ENCODE results near the gene GID8. TPM values are rescaled to one million over a fixed set of nuclear protein-coding genes. Genes with fewer than 3 reads are reported as not detected.

The GID8 gene
- total RNA-seq, 2 experiments from 2014 or later: 29.8 to 36.8 TPM

DNA sequence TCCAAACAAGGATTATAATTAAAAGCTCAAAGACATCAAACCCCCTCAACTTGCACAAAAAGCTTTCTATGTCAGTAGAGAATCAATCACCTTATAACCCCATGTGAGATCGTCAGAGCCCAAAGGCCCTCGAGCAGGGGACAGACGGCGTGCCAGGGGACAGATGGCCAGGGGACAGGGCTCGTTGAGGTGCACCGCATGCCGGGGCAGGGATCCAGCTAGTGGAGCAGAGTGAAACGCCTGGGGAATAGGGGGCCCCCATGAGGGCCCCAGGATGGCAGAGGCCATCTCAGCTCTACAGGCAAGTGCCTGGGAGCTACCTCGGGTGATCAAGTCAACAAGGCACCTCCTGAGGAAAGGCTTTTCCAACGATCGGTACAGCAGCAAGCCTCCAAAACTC, 40.3 kb upstream of the GID8 start:
- H3K4me1 Mint-ChIP-seq: peaks cover 35% of the 10 kb centered on the region
- H3K27me3 Mint-ChIP-seq: no peaks in the 10 kb centered on the region
- H3K9me3 Mint-ChIP-seq (ENCODE audit: low read depth): no peaks in the 10 kb centered on the region
- CTCF ChIA-PET: interaction anchor here (0.9 to 13.9 kb wide), 8 partner anchors 9 to 114 kb away, joined by 3 to 268 read pairs (median 4); partner anchors contain the start of gene DIDO1
- ATAC-seq (no peak), DNase-seq (no peak)
- peak overlapping the region; percentile 45 for H3K27ac Mint-ChIP-seq
- H3K4me3 Mint-ChIP-seq: no peak overlapping the region
- peaks cover 34% of the 10 kb centered on the region for H3K36me3 Mint-ChIP-seq

DNA sequence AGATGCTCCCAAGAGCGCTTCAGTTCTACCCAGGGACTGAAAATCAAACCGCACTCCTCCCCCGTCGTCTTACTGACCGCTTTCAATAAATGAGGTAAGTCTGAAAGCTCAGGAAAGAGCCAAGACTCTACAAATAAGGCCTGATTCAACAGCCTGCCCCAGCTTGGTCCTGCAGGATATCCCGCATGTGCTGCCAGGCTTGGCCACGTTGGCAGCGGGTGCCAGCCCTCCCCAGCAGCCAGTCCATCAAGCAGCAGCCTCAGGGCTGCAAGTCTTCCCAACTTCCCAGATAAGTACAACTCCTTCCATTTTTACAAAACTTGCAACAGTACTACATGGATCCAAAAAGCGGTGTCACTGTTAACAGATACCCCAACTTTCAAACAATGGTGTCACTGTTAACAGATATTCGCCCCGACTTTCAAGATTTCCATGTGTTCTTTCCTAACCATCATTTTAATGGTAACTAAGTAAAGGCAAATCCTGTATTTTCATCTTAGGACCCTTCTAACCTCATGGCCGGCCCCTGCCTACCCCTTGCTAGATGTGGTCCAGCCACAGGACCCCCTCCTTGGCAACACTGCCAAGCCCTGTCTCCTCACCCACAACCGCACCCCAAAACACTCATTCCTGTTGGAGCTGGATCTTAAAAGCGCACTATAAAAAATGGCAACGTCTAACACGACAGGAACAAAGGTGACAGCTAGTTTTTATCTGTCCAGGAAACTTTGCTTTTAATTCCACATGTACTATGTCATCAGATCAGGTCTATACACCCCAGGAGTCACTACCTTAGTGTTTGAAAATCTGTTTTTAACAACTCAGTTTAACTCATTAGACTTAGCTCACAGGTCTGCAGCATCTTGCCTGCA, 39.6 kb upstream of the GID8 start:
- Mint-ChIP-seq H3K4me3 (no peak overlapping the region), H3K9me3 (ENCODE audit: low read depth) (no peaks in the 10 kb centered on the region), H3K4me1 (peaks cover 37% of the 10 kb centered on the region), H3K27me3 (no peaks in the 10 kb centered on the region), H3K27ac (peak overlapping the region; percentile 71), H3K36me3 (peaks cover 28% of the 10 kb centered on the region)
- CTCF ChIA-PET: interaction anchor here (0.9 to 13.9 kb wide), 12 partner anchors 8 to 113 kb away, joined by 3 to 268 read pairs (median 6); partner anchors contain the start of gene DIDO1
- ATAC-seq (no peak), DNase-seq (no peak)

DNA sequence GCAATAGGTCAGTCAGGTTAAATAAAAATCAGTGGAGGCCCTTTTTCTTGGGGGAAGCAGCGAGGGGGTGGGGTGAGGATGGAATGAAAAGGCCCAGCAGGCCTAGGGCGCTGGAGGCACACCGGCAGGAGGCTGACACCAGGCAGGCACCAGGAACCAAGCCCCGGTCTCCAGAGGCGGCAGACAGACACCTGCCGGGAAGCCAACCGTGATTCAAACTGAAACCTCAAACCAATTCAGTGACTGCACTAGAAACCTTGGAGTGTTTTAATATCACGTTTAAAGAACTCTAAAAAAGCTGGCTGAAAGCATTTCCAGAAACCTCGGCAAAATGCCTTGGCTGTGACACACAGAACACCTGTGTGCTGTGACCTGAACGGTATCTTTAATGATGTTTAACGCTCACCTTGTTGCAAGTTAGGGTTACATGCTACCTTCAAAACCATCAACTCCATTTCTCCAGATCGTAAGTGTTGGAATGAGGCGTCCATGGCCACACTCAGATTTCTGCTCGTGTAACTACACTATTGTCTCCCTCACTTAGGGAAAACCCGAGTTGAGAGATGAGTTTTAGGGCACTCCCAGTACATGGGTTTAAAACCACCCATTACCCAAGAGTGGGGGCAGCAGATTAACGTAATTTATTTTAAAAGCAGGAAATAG, 38.8 kb upstream of the GID8 start:
- CTCF ChIA-PET: interaction anchor here (1.0 to 13.9 kb wide), 12 partner anchors 9 to 110 kb away, joined by 3 to 268 read pairs (median 6); partner anchors contain the start of gene DIDO1
- Mint-ChIP-seq H3K36me3 (peaks cover 29% of the 10 kb centered on the region), H3K27me3 (no peaks in the 10 kb centered on the region), H3K4me1 (peaks cover 44% of the 10 kb centered on the region), H3K27ac (peak overlapping the region; percentile 71), H3K4me3 (peak overlapping the region; percentile 37), H3K9me3 (ENCODE audit: low read depth) (no peaks in the 10 kb centered on the region)
- DNase-seq: peak; percentile 70
- ATAC-seq: peak; percentile 48

DNA sequence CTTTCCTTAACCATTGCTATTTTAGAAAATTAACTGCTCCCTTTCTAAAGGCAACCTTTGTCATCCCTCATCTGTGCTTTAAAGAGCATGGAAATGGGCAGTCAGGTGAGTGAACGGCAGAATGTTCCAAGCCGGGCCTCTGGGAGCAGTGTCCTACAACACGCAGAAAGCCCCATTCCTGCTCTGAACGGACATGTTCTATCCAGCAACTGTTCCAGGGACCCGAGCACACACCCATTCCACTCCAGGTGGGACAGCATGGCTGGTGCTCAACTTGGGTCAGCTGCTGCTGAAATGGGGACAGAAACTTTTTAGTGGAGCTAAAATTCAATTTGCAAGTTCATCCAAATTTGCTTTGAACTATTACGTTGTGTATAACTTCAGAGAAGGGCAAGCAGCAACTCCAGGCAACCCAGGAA, 38.3 kb upstream of the GID8 start:
- Mint-ChIP-seq H3K9me3 (ENCODE audit: low read depth) (no peaks in the 10 kb centered on the region), H3K4me3 (no peak overlapping the region), H3K27me3 (no peaks in the 10 kb centered on the region), H3K36me3 (peaks cover 26% of the 10 kb centered on the region), H3K27ac (peak overlapping the region; percentile 70), H3K4me1 (peaks cover 47% of the 10 kb centered on the region)
- ATAC-seq: no peak
- CTCF ChIA-PET: interaction anchor here (1.0 to 13.9 kb wide), 13 partner anchors 9 to 109 kb away, joined by 3 to 268 read pairs (median 7); partner anchors contain the start of genes DIDO1 and SLC17A9
- DNase-seq: no peak

DNA sequence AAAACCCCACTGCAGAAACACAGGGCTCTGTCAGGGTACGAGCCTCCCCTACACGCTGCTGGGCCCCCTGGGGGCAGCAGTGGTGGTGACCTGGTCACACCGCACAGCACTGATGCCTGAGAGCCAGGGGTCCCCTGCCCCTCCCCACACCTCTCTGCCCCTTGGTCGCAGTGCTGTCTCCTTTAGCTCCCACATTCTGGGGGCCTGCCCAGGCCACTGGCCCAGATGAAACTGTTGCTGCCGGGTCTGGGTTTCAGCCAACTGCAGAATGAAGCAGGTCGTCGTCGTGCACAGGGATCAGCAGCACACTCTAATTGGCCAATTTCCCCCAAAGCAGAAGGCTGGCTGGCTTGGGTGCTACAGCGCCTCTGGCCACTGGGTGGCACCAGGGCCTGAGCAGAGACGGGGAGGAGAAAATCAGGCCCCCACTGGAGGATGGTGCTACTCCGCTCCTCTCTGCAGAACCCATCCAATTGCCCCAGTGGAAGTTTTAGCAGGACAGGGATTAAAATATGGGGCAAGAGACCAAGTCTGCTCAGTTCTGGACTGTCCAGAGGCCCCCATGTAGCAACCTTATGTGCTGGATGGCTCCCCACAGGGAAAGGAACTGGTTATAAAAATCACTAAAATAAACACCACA, 37.8 kb upstream of the GID8 start:
- no peaks in the 10 kb centered on the region for H3K9me3 Mint-ChIP-seq (ENCODE audit: low read depth)
- H3K27ac Mint-ChIP-seq: peak overlapping the region; percentile 70
- peaks cover 30% of the 10 kb centered on the region for H3K36me3 Mint-ChIP-seq
- no peaks in the 10 kb centered on the region for H3K27me3 Mint-ChIP-seq
- ATAC-seq: peak; percentile 93
- peaks cover 52% of the 10 kb centered on the region for H3K4me1 Mint-ChIP-seq
- DNase-seq: peak; percentile 88
- CTCF ChIA-PET: interaction anchor here (1.0 to 13.9 kb wide), 15 partner anchors 8 to 109 kb away, joined by 3 to 268 read pairs (median 7); partner anchors contain the start of genes DIDO1, GID8 and SLC17A9
- H3K4me3 Mint-ChIP-seq: peak overlapping the region; percentile 41

DNA sequence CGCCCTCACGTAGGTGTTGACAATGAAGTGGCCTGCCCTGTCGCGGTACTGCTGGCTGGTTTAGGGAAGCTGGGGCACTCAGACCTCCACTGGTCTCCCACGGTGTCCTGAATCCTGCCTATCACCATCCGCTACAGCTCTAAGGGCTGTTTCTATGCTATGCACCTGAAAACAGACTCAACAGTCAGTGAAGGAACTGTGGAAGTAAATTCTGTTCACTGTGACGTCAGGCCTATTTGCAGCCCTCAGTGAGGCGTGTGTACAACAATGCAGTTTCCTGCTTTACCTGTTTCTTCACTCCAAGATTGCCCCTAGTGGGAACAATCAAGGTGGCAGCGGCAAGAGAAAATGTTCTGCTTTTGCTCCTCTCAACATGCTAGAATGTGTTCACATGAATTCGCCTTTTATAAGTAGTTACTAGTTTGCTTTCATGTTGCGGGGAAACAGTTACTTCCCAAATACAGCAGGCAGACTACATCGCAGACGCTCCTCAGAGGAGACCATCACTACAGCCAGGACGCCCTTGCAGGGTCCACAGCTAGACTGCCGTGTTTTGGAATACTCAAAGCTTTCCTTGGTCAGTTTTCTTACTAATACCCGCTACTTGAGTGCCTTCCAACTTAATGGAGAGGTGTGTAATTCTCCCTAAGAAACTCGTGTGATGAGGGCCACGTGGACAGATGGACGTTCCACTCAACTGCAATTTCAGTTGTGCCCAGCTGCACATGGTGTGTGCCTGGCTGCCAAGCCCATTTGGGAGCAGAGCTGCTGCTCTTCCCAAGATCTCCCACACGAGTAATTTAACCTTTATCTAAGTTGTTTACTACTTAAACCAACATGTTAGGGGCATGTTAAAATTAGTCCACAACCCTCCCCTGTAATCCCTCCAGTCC, 37.0 kb upstream of the GID8 start:
- H3K27ac Mint-ChIP-seq: peak overlapping the region; percentile 39
- no peak for DNase-seq
- peaks cover 31% of the 10 kb centered on the region for H3K36me3 Mint-ChIP-seq
- ATAC-seq: peak; percentile 16
- H3K4me1 Mint-ChIP-seq: peaks cover 55% of the 10 kb centered on the region
- H3K4me3 Mint-ChIP-seq: no peak overlapping the region
- CTCF ChIA-PET: interaction anchor here (0.6 to 13.9 kb wide), 17 partner anchors 7 to 108 kb away, joined by 3 to 268 read pairs (median 6); partner anchors contain the start of genes DIDO1, GID8, SLC17A9 and TCFL5
- H3K27me3 Mint-ChIP-seq: no peaks in the 10 kb centered on the region
- no peaks in the 10 kb centered on the region for H3K9me3 Mint-ChIP-seq (ENCODE audit: low read depth)

DNA sequence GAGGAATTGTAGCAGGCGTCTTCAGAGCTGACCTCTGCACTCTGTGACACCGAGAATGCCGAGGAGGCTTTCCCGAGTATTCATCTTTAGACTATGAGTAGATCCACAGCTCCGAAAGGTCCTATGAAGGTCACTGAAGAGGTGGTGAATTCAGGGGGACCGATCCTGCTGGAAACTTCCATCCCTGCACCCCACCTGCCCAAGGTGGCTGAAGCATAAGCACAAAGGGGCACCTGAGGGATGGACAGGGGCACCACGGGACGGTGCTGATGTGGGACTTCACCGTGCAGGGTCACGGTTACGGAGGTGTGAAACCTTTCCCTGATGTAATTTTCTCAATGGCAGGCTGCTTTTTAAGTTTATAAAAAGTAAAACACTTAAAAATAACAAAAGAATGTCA, 36.1 kb upstream of the GID8 start:
- no peaks in the 10 kb centered on the region for H3K9me3 Mint-ChIP-seq (ENCODE audit: low read depth)
- H3K4me3 Mint-ChIP-seq: no peak overlapping the region
- CTCF ChIA-PET: interaction anchor here (1.2 to 13.9 kb wide), 11 partner anchors 14 to 107 kb away, joined by 3 to 268 read pairs (median 6); partner anchors contain the start of genes DIDO1, GID8 and SLC17A9
- H3K27me3 Mint-ChIP-seq: no peaks in the 10 kb centered on the region
- H3K4me1 Mint-ChIP-seq: peaks cover 57% of the 10 kb centered on the region
- H3K36me3 Mint-ChIP-seq: peaks cover 35% of the 10 kb centered on the region
- ATAC-seq: no peak
- DNase-seq: no peak
- no peak overlapping the region for H3K27ac Mint-ChIP-seq

DNA sequence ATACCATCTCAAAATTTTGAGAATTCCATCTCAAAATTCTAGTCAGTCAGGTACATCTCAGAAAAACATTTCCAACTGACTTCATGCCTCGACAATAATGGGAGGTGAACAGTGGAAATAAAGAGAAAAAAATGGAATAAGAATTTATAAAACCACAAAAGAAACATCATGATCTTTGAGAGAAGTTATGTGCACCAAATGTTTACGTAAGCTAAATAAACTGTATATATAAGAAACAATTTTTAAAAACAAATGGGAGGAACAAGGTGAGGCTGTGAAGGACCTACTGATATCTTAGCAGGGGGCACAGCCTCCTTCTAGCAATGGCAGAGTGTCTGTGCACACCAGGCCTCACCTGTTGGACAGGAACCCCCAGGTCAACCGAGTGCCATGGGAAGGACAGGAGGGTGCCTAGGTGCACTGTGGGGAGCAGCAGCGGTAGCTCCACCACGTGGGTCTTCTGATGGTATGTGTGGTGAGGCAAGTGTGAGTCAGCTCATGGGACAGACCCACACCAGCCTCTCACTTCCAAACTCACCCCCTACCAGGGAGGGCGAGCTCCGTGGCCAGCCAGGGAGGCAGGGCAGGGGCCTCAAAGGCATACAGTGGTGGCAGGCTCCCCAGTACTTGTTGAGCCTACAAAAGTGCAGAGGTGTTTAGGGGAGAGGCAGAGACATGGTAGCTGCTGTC, 34.9 kb upstream of the GID8 start:
- no peak for DNase-seq
- H3K27me3 Mint-ChIP-seq: no peaks in the 10 kb centered on the region
- H3K4me1 Mint-ChIP-seq: peaks cover 62% of the 10 kb centered on the region
- CTCF ChIA-PET: interaction anchor here (0.6 to 13.9 kb wide), 5 partner anchors 10 to 76 kb away, joined by 3 to 268 read pairs (median 3); partner anchors contain the start of gene DIDO1
- no peak for ATAC-seq
- no peak overlapping the region for H3K27ac Mint-ChIP-seq
- H3K4me3 Mint-ChIP-seq: no peak overlapping the region
- no peaks in the 10 kb centered on the region for H3K9me3 Mint-ChIP-seq (ENCODE audit: low read depth)
- peaks cover 41% of the 10 kb centered on the region for H3K36me3 Mint-ChIP-seq

DNA sequence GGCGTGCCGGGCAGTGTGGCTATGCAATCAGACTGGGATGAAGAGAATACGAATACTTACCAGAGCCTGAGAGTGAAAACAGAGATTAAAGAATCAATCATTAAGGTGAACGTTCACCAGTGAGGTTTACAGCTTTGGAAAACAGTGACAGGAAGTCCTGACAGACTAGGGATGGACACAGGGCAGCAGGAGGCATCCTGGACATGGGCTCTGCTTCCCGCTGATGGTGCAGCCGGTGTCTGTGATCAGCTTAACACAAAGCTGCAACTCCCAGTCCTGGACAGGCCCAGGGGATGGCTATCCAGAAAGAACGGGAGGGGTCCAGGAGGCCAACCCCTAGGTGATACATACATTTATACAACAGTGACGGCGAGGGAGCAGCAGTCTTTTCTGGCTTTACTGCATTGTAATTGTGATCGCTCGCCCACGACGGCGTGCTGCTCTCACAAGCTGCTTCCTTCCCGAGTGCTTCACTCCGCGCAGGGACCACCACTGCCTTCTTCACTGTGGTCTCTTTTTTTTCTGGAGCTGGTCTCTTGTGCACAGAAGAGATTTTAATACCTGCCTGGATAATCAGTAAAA, 32.3 kb upstream of the GID8 start:
- DNase-seq: no peak
- Mint-ChIP-seq H3K27ac (no peak overlapping the region), H3K27me3 (no peaks in the 10 kb centered on the region), H3K9me3 (ENCODE audit: low read depth) (no peaks in the 10 kb centered on the region), H3K4me1 (peaks cover 57% of the 10 kb centered on the region), H3K36me3 (peaks cover 63% of the 10 kb centered on the region), H3K4me3 (no peak overlapping the region)
- ATAC-seq: no peak
- CTCF ChIA-PET: interaction anchor here (0.7 to 13.9 kb wide), 2 partner anchors 11 to 14 kb away, joined by 3 to 268 read pairs; partner anchors contain the start of gene DIDO1

DNA sequence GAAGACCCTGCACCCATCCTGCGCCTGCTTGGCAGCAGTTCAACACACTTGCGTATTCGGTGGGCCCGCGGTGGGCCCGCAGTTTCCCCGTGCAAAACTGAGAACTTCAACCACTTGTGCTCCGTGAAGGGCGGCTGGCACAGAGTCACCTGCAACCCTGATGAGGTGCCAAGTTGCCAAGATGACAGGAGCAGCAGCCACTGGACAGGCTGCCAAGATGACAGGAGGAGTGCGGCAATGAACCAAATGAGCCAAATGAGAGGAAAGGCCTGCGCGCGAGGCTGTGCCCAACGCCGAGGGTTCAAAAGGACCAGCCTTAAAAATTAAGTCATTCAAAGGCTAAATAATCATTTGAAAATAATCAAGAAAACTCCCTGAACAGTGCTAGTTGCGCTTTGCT, 31.7 kb upstream of the GID8 start:
- DNase-seq: no peak
- Mint-ChIP-seq H3K36me3 (peaks cover 65% of the 10 kb centered on the region), H3K27me3 (no peaks in the 10 kb centered on the region), H3K9me3 (ENCODE audit: low read depth) (no peaks in the 10 kb centered on the region), H3K4me1 (peaks cover 51% of the 10 kb centered on the region), H3K4me3 (no peak overlapping the region), H3K27ac (no peak overlapping the region)
- no peak for ATAC-seq
- CTCF ChIA-PET: interaction anchor here (13.9 kb wide), 1 partner anchor 14 kb away, joined by 268 read pairs; the partner anchor contains the start of gene DIDO1

DNA sequence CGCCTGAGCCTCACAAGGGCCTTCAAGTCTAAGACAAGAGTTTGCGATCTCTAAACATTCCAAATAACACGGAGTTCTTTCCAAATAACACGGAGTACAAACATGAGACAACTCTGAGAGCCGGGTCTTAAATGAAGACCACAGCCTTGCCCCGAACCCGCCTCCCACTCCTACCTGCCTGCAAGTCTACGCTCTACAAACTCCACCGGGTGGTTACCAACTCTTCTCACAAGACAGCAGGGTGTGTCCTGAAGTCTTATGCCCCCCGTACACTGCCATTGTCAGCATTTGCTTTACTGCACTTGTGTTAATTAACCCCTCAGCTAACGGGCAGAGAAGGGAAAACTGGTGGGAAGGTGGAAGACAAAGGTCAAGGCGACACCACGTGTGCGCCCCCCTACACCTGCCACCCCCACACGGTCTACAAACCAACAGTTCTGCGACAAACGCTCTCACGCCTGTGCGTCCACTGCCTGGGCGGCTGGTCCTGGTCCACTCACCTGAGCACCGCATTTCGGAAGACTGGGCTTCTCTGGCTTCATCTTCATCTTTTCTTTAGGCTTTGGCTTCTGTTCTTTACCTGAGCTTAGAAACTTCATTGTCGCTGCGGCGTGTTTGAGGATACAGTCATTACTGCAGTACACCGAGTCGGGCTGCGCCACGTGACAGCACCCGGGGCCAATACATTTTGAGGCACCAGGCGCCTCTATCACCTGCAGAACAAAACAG, 31.1 kb upstream of the GID8 start:
- Mint-ChIP-seq H3K27me3 (no peaks in the 10 kb centered on the region), H3K9me3 (ENCODE audit: low read depth) (no peaks in the 10 kb centered on the region), H3K4me3 (no peak overlapping the region), H3K27ac (no peak overlapping the region), H3K36me3 (peaks cover 68% of the 10 kb centered on the region), H3K4me1 (peaks cover 50% of the 10 kb centered on the region)
- ATAC-seq (no peak), DNase-seq (no peak)
- CTCF ChIA-PET: interaction anchor here (0.7 to 13.9 kb wide), 9 partner anchors 8 to 102 kb away, joined by 3 to 268 read pairs (median 4); partner anchors contain the start of gene DIDO1
